GM21528 (cell line): ENCODE data around the gene FILIP1.

Experiments used
- ATAC-seq: cut with Tn5 transposase; IDR thresholded peaks from one replicate; pipeline ENCODE4 v1.9.1; 2021; ENCODE audit warnings: mild to moderate bottlenecking, moderate library complexity; ENCODE audit not compliant: unreplicated experiment, low FRiP score

Gene FILIP1

DNA sequence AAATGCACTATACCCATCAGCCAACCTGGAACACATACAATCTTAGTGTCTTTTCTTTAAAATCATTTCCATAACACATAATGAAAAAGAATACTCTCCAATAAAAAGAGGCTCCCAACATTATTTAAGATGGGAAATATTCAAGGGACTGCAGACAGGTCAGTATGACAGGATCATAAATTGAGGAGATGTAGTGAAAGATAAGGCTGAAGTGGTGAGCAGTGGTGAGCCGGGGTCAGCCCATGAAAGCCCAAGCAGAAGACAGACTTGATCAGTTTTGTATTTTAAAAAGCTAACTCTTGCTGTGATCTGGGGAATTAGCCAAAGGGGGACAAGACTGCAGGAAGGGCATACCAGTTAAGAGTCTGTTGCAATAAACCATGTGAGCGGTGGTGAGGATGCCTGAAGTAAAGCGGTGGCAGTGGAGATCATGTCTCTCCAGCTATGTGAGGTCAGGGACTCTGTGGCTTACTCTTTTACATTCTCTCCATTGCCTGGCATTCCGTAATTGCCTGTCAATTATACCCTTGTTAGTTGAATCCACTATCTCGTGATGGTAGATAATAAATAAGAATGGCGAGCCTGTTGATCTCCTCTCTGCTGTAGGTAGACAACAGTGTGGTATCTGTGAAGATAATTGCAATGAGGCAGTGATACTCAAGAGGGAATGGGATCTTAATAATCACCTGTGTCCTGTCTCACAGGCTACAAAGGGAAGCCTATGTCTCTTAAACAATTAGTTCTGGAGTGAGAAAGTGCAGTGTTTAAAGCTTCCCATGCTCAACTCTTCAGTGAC is 97.4 kb downstream of the FILIP1 start:
- no peak for ATAC-seq

DNA sequence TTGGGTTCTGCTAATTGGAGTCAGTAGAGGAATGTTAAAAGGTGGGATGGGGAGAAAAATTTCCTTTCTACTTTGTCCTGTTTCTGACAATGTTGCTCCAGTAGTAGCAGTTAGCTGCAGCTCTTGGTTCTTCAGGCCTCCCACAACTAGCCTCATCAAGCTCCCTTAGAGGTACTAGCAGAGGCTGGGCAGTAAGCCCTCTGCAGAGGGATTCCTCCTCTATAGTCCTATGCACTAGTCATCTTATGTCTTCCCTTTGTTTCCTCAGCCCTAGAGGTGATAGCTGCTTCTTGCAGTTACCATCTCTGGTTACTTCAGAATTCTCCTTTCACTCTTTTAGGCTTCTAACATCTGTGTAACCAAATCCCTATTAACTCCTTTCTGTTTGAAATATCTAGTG is 99.8 kb downstream of the FILIP1 start:
- no peak for ATAC-seq

DNA sequence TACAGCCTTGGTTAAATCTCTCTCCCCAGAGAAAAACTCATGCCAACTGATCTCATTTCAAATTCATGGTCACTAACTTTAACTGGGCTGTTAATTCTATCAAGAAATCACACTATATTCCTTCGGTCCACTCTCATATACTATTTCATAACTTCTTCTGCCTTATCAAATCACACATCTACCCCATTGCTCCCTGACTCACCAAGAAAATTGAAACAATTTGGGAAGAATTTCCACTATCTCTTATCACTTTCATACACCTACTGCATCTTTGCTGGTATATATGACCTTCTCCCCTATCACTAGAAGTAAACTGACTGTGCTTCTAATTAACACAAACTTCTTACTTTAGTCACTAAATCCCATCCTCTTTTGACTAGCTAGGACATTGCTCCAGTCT is 102.3 kb downstream of the FILIP1 start:
- ATAC-seq = no peak

DNA sequence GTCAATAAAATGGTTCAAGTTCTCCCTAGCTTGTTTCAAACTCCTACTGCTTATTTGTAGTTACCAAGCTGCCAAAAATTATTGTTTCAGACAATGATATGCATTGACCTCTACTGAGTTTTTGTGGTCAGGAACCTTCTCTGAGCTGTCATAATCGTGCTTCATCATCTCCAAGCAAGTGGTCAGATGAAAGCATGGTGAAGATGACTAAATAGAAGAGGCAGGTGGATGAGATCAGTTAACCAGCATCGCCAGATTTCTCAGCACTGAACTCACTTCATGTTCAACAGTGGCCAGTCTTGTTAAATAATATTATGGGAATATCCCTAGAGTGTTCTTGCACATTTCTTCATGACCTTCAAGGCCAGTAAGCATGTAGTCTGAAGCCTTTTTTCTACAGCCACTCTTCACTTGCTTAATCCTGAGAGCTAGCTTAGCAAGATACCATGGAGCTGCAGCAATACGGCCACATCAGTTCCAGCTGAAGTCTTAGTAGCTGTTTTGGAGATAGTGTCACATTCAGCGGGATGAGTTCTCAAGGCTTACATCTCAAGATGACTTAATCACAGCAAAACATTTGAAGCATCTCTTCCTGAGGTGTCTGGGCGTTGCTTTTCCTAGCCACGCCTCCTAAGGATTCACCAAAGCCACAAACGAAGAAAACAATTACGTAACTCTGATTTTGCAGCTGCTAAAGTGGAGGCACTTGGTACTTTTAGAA is 107.4 kb downstream of the FILIP1 start:
- ATAC-seq = no peak

DNA sequence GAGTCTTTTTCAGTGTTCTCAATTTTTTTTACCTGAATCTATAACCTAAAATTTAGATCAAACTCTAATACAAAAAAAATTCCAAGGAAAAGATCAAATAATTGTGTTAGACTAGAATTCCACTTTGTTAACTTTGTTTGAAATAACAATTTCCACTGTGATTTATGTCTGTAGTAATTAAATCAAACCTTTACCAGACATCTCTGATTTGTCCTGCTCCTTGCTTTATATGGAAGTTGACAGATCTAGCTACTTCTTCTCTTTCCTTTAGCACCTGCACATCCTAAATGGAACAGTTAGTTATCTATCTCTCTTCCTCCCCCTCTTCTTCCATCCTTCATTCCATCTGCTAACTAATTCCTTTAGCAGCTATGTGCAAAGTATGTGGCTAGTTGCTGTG is 109.5 kb downstream of the FILIP1 start:
- ATAC-seq = no peak

DNA sequence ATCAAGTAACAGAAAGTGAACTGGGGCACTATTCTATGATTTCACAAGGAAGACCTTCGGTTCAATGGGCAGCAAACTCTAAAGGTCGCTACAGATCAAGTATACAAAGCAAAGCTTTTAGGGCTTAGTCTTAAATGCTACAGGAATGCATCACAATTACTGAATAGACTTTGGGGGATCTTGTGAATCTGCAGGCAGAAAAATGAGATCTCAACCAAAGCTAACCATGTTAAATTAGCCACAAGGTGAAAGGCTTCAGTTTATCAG is 111.0 kb downstream of the FILIP1 start:
- ATAC-seq = no peak

DNA sequence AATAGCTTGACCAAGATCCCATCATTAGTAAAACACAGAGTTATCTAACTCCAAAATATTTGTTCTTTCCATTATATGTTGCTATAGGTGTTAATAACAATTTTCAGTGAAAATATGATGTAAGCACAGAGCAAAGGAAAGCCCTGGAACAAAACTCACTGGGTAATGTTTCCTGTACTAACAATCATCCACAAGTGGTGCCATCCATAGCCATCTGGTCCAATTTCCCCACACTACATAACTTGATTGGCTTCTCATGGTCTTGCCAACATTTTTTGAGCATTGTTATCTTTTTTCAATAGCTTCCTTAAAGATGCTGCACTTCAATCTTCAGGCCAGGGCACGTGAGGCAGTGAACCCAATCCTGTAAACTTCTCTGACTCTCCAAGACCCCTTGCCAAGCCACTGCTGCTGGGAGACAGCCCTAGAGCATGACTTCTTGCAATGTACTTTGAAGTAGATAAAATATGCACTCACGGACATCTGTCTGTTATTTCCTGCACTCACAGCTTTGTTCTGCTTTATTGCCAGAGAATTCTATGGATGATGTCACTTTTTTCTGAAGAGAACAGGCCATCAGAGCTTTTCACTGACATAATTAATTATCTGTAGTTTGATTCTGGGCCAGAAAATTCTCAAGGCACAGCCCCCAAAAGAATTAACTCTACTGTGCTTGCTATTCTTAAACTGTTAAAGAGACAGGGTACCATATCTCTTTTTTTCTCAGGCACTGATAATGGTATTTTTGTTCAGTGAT is 111.5 kb downstream of the FILIP1 start:
- ATAC-seq = no peak

DNA sequence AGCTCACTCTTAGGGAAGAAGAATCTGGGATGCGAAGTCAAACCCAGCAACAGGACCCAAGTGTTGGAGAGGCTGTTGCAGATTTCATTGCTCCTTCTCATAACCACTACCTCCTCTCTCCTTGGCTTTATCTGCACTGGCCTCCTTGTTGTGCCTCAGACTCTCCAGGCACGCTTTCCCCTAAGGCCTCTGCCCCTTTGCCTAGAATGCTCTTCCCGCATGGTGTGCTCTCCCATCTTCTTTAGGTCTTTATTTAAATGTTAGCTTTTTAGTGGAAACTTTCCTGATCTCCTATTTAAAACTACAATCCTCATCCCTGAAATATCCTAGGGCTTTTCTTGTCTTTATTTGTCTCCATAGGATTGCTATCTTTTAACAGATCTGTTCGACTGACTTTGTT is 114.1 kb downstream of the FILIP1 start:
- no peak for ATAC-seq

DNA sequence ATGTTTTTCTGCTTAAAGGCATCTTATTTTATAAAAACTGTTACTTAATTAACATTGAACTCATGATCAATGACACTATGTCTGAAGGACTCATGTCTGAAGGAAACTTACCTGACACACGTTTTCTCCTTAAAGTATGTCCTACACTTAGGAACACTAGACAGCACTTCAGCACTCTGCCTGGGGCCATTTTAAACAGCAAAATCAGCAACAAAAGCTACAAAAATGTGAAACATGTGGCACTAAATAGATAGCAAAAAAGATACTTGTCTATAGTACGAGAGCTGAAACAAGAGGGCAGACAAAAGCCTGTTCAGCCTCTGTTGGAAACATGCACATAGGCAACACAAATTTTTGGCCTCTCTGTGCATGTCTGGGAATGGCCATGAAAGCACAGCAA is 115.5 kb downstream of the FILIP1 start:
- ATAC-seq = no peak

DNA sequence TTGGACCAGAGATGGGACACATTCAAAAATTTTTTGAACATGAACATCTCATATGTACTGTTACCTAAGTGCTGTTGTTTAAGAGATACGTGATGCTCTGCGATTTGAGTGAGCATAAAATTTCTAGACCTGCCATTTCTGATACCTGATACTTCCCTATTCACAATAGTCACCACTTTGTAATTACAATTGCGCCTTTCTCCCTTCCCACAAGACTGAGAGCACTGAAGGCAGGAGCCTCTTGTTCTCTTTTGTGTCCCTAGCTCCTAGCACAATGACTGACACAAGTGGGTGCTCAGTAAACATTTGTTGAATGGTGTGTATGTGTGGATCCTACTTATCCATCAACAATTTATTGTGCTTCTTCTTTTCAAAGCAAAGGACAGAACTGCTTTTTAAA is 116.2 kb downstream of the FILIP1 start:
- no peak for ATAC-seq

DNA sequence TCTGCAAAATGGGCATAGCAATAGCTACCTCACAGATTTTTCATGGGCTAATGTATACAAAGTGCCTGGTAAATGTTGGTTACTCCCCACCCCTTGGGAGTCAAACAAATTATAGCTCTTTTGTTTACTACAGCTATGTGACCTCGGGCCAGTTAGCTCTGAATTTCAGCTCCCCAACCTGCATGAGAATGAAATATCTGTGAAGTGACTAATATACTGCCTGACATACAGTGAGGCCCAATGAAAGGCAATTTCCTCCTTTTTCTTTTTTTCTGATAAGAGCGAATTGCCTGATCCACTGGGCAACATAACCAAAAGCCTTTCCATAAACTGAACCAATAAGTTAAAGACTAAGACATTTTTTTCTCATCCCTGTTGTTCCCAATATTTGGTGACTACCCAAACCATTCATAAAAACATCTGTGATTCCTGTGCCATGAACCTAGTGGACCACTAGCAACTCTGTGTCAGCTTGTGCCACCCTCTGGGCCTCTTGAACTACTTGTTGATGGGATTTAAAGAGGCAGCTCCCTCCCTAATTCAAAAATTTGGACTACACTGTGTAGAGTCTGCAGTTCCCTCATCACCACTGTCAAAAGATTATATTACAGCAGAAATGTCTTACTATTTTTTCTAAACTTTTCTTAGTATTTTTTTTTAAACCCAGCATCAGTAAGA is 117.1 kb downstream of the FILIP1 start:
- ATAC-seq = no peak

DNA sequence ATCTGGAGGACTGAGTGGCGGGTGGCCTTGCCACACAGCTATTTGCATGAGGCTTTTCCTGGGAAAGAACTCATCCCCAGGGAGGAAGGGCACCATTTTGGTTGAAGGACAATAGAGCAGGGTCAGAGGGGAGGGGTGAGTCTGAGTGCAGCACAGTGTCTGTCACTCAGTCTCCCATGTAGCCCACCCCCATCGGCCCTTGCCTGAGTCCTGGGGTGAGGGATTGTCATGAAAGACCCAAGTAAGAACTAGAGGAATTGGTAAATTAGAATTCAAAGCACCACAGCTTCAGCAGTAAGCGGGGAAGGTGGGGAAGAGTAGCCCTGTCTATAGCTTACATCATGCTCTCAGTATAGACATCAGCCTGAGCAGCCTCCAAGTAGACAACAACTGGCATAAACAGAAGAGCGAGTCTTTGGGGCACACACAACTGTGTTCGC is 118.6 kb downstream of the FILIP1 start:
- ATAC-seq = no peak

DNA sequence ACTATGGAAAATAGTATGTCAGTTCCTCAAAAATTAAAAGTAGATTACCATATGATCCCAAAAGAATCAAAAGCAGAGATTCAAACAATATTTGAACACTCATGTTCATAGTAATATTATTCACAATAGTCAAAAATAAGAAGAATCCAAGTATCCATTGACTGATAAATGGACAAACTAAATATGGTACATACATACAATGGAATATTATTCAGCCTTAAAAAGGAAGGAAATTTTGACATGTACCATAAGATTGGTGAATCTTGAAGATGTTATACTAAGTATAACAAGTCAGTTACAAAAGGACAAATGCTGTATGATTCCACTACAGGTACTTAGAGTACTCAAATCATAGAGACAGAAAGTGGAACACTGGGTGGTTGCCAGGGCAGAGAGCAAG is 120.7 kb downstream of the FILIP1 start:
- no peak for ATAC-seq

DNA sequence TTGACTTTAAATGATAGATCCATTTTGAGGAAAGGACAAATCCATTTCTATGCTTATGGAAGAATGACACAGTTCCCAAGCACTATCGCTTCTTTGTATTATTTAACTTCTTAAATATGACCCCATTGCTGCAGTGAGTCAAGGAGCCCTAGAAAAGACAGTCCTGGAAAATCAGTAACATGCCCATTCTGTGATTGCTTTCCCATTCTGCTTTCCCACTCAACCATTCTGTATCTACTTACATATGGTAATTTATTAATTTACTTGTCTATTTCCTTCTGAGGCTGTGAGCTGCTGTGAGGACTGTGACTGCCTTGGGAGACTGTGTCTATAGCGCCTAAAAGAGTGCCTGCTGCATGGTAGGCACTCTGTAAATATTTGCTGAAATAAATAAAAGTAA is 123.6 kb downstream of the FILIP1 start:
- no peak for ATAC-seq

DNA sequence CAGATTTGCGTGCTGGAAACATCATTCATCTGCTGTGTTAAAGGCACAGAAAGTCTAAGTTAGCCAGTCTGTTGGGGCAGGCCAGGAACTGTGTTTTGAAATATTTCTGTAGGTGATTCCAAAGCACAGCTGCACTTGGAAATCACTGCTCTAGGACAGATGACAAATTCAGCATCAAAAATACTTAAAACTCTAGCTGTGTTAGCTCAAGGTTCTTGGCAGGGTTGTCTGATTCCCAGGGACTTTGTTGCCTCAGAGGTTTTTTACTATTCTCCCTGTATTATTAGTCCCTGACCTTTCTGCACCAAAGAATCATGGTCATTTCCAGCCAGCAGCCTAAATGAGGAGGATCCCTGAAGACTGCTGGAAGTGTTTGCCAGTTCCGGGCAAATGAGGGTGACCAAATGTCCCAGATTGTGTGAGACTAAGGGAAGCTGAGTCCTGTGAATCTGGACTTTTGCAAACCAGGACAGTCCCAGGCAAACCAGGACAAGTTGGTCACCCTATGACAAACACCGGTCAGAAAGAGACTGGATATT is 124.7 kb downstream of the FILIP1 start:
- no peak for ATAC-seq

DNA sequence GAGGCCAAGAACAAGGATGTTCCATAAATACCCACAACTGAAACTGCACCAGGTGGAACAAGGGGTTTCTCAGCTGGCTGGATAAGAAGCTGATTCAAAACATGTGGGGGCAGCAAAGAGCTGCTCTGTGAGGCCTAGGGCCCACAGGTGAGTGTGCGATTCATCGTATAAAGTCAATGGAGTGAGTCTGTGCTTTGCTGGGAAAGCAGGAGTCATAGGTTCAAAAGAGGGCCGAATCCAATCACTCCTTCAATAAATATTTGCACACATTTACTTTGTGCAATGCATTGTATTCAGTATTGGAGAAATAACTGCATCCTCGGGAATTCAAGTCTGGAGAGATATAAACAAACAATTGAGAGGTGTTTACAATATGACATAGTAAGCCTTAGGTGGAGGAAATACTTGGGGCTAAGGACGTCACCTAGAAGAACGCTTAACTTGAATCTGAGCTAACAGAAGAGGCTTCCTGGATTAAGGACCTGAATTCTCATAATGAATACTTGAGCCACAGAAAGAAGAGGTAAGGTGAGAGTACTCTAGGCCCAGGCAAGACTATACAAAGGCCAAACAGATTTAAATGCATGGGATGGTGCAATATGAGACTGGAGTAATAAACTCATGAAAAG is 125.3 kb downstream of the FILIP1 start:
- no peak for ATAC-seq

DNA sequence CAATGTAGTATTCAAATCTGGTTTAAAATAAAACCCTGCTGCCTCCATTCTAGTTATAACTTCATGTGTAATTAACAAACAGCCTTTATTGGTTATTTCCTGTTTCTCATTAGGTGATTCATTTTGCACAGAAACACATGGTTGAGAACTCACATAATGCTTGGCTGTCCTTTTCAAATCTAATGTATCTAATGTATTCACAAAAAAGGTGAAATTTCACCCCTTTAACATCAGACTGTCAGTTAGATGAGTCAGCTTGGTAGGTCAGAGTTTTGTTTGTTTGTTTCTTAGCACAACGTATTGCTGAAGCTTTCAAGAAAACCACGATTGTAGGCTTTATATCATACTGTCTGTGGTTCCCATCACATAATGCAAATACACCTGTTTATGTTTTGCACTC is 130.3 kb downstream of the FILIP1 start:
- no peak for ATAC-seq

DNA sequence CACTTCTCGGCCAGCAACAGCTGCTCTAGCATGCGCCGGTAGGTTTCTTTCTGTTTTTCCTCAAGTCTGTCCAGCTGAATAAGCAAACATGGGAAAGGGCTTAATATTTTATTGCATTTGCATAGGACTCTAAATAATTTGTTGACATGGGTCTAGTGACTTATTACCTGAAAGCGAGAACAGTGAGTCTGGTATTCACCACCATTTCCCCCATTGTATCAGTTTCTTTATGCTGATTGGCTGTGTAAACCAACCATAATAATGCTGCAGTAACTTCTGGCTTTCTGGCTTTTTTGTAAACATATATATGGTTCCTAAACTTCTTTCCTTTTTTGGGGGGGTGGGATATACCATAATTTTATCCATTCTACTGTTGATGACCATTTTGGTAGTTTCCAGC is 140.0 kb downstream of the FILIP1 start:
- ATAC-seq = no peak

DNA sequence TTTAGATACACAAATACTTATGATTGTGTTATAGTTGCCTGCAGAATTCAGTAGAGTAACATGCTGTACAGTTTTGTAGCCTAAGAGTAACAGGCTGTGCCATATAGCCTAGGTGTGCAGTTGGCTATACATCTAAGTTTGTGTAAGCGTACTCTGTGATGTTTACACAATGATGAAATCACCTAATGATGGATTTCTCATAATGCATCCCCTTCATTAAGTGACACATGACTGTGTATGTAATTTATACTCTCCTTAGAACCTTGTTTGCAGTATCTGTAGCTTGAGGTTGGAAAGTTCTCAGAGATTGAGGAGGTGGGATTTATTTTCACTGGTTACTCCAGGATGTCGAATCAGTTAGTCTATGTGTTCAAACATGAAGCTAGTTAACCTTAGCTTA is 142.0 kb downstream of the FILIP1 start:
- ATAC-seq = no peak

DNA sequence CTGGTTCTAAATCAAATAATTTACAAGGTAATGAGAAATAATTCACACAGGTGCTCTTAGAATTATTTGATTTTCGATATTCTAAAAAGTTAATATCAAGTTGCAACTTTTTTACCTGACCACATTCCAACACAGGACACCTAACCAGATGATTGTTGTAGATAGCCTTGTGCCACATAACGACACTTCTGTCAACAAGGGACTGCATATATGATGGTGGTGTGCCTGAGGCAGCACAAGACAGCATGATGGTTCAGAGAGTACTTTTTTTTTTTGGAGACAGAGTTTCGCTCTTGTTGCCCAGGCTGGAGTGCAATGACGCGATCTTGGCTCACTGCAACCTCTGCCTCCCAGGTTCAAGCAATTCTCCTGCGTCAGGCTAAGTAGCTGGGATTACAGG is 142.8 kb downstream of the FILIP1 start:
- no peak for ATAC-seq
